Fibroblast of skin of left quadriceps (primary cell): ENCODE measurements around the gene TLE5.
"Not testable (repeated sequence)": the region's sequence is repeated elsewhere in the genome, so short reads cannot be mapped to it uniquely, and the experiment has no call there.

Source experiments
- DNase-seq, 2 experiments: peaks; one replicate each; pipeline ENCODE4 v3.0.0-alpha.2; 2013; ENCODE audit warnings: low read depth in 2 of 2

Gene TLE5

GRCh38 chr19:3096267-3096901 lies 34.1 kb upstream of the TLE5 start:
- no peak for DNase-seq

GRCh38 chr19:3095441-3096191 lies 33.3 kb upstream of the TLE5 start:
- DNase-seq = no peak

GRCh38 chr19:3094601-3095440 lies 32.5 kb upstream of the TLE5 start:
- no peak for DNase-seq

GRCh38 chr19:3089299-3089855 lies 27.1 kb upstream of the TLE5 start:
- DNase-seq = not testable (repeated sequence)

DNA sequence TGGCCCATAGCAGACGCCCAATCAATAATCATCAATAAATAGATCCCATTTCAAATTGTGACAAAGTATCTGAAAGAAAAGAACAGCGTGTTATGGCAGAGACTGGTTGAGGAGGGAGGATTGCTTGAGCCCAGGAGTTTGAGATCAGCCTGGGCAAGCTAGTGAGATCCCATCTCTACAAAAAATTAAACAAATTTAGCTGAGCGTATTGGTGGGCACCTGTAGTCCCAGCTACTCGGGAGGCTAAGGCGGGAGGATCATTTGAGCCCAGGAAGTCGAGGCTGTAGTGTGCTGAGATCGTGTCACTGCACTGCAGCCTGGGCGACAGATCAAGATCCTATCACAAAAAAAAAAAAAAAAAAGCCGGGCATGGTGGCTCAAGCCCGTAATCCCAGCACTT lies 25.5 kb upstream of the TLE5 start:
- no peak for DNase-seq

DNA sequence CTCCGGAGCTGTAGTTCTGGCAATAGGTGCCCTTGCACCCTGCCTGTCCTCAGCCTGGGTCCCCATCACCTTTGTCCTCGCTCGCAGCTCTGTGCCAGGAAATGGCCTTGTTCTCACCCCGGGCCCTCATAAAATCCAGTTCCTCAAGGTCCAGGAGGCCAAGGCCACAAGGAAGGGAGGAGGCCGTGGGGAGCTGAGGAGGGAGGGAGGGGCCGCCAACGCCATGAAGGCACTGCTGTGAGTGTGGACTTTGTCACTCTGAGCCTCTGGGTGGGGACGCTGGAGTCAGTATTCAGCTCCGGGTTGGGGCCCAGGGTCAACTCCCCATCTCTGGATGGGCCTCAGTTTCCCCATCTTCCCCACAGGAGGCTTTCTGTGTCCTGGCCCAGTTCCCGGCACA lies 22.6 kb upstream of the TLE5 start:
- no peak for DNase-seq

DNA sequence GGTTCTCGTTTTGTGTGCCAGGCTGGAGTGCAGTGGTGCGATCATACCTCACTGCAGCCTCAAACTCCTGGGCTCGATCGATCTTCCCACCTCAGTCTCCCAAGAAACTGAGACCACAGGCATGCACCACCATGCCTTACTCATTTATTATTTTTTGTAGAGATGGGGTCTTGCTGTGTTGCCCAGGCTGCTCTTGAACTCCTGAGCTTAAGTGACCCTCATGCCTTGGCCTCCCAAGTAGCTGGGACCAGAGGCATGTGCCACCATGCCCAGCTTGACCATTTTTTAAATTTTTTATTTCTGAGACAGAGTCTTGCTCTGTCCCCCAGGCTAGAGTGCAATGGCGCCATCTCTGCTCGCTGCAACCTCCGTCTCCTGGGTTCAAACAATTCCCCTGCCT lies 21.7 kb upstream of the TLE5 start:
- no peak for DNase-seq

DNA sequence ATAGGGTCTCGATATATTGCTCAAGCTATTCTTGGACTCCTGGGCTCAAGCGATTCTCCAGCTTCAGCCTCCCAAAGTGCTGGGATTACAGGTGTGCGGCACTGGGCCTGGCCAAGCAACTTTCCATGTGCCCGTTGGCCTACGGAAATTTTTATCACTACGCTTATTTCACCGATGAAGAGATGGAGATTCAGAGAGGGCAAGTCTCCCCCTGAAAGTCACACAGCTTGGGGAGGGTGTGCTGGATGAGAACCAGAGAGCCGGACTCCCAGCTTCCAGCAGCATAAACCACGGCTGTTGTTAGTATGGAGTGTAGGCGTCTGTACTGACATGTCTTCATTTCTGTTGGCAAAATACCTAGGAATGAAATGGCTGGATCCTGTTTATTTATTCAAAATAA lies 20.0 kb upstream of the TLE5 start:
- DNase-seq = no peak

- DNase-seq = no peak
Measured at GRCh38 chr19:3080286-3080685, 18.0 kb upstream of the TLE5 start.

GRCh38 chr19:3079578-3079977 lies 17.3 kb upstream of the TLE5 start:
- DNase-seq = no peak

DNA sequence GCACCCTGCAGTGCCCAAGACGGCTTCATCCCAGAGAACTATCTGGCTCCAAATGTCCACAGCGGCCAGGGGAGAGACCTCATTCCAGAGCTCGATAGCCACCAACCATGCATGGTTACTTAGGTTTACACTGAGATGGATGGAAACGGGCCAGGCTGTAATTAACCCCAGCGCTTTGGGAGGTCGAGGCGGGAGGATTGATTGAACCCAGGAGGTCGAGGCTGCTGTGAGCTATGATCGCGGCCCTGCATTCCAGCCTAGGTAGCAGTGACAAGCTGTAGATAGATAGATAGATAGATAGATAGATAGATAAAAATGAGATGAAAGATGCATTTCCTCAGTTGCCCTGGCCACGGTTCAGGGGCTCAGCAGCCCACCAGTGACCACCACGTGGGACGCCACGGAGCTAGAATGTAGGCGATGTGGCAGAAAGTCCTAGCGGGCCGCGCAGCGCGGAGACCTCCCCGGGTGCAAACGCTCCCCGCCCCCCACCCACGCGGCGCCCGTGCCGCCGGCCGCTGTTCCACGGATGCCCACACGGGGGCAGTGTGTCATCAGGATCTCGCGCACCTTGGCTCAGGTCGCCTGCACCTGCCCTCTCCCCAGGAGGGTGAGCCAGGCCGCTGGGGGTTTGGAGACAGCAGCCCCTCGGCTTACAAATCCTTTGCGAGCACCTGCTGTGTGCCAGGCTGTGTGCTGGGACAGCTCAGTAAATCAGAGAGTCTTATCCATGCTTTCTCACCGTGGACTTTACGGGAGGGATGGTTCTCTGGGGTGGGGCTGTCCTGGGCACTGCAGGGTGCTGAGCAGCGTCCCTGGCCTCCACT lies 13.5 kb upstream of the TLE5 start:
- no peak for DNase-seq

- DNase-seq = no peak
Measured at GRCh38 chr19:3073931-3074595, 11.8 kb upstream of the TLE5 start.

GRCh38 chr19:3073159-3073563 lies 10.9 kb upstream of the TLE5 start:
- peak in 1 of 2 experiments; percentile 18 for DNase-seq

DNA sequence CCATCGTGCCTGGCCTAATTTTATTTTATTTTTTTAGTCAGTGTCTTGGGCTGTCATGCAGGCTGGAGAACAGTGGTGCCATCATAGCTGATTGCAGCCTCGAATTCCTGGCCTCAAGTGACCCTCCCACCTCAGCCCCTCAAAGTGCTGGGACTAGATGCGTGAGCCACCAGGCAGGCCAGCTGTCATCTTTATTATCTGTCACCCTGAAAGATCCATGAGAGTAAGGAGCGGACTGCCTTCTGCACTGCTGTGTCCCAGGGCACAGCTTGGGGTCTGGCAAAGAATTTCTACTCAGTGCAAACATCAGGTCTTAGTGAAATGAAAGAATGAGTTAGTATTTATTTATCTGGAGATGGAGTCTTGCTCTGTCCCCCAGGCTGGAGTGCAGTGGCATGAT lies 9.5 kb upstream of the TLE5 start:
- no peak for DNase-seq

- DNase-seq = no peak
Measured at GRCh38 chr19:3068071-3068470, 5.8 kb upstream of the TLE5 start.

GRCh38 chr19:3067563-3067962 lies 5.3 kb upstream of the TLE5 start:
- no peak for DNase-seq

- DNase-seq = no peak
Measured at GRCh38 chr19:3066482-3067049, 4.3 kb upstream of the TLE5 start.

DNA sequence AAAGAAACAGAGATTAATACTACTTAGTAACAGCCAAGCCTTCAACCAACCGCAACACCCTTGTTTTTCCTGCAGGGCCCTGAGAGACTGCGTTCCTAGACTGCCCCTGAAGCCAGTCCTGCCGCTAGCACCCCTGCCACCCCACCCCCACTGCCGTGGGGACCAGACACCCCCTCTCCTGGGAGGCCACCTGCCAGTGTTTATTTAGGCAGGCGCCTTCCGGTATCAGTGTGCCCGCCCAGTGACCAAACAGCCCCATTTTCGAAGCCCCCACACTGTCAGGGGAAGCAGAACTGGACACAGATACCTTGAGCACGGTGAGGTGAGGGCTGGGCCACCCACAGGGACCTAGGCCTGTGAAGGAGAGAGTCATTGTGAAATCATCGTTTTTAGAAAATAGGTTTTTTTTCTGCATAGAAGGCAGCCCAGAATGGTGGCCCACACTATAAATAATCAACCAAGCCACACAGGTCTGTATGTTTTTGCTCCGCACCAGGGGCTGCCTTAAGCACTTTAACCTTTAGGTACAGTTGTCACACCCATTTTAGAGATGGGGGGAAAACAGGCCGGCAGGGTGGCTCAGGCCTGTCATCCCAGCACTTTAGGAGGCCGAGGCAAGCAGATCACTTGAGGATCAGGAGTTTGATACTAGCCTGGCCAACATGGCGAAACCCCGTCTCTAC lies 3.5 kb upstream of the TLE5 start:
- no peak for DNase-seq

- DNase-seq = no peak
Measured at GRCh38 chr19:3064011-3064330, 1.7 kb upstream of the TLE5 start.
